NCI-H146 treated with DMSO at 0.1 percent for 48 hours (cell line): ENCODE data around the gene NPFF.
"Not testable (repeated sequence)": the region's sequence is repeated elsewhere in the genome, so short reads cannot be mapped to it uniquely, and the experiment has no call there.

Source experiments
- DNase-seq: peaks from one replicate; lab custom pipeline; 2025; ENCODE audit not compliant: unreplicated experiment; lab: John Stamatoyannopoulos, UW

The NPFF gene

GRCh38 chr12:53496752-53497032 lies 10.6 kb downstream of the NPFF start:
- DNase-seq, result no peak

GRCh38 chr12:53495903-53496751 lies 11.2 kb downstream of the NPFF start:
- no peak for DNase-seq

GRCh38 chr12:53493610-53494391 lies 13.5 kb downstream of the NPFF start:
- no peak for DNase-seq

GRCh38 chr12:53492830-53493609 lies 14.3 kb downstream of the NPFF start:
- peak; percentile 85 for DNase-seq

- DNase-seq, result no peak
Observed at GRCh38 chr12:53492188-53492587, 15.1 kb downstream of the NPFF start.

GRCh38 chr12:53489242-53489864 lies 17.9 kb downstream of the NPFF start:
- no peak for DNase-seq

- DNase-seq, result no peak
Observed at GRCh38 chr12:53486736-53487487, 20.4 kb downstream of the NPFF start.

- DNase-seq, result no peak
Observed at GRCh38 chr12:53485955-53486735, 21.1 kb downstream of the NPFF start.

GRCh38 chr12:53484686-53485575 lies 22.4 kb downstream of the NPFF start:
- no peak for DNase-seq

- DNase-seq, result no peak
Observed at GRCh38 chr12:53483979-53484377, 23.3 kb downstream of the NPFF start.

GRCh38 chr12:53483225-53483978 lies 23.9 kb downstream of the NPFF start:
- DNase-seq, result no peak

GRCh38 chr12:53482626-53483168 lies 24.6 kb downstream of the NPFF start:
- DNase-seq, result no peak

- no peak for DNase-seq
Observed at GRCh38 chr12:53481939-53482586, 25.2 kb downstream of the NPFF start.

- DNase-seq, result not testable (repeated sequence)
Observed at GRCh38 chr12:53481458-53481857, 25.8 kb downstream of the NPFF start.

GRCh38 chr12:53480491-53481442 lies 26.5 kb downstream of the NPFF start:
- no peak for DNase-seq

- DNase-seq, result no peak
Observed at GRCh38 chr12:53479331-53479730, 28.0 kb downstream of the NPFF start.
